ENCODE data around the gene SEPTIN14.

GRCh38 chr7:55838595-55838994 is 24.0 kb downstream of the SEPTIN14 start:
- TF ChIP-seq POLR2A (IDR thresholded peaks at IDR 0.05; ENCODE audit: low read depth, low read length) (no peak), POLR2AphosphoS5 (IDR thresholded peaks at IDR 0.05; ENCODE audit: low read depth, low read length) (no peak), TAF1 (IDR thresholded peaks at IDR 0.05; ENCODE audit: low read depth, low read length) (no peak)
